GM18499 (cell line): Measurements from ENCODE around the gene BCL2L15.

Source experiments
- ATAC-seq: cut with Tn5 transposase; IDR thresholded peaks from one replicate; pipeline ENCODE4 v1.9.1; 2021; ENCODE audit warnings: moderate number of reproducible peaks; ENCODE audit not compliant: insufficient read depth, unreplicated experiment

The BCL2L15 gene

DNA sequence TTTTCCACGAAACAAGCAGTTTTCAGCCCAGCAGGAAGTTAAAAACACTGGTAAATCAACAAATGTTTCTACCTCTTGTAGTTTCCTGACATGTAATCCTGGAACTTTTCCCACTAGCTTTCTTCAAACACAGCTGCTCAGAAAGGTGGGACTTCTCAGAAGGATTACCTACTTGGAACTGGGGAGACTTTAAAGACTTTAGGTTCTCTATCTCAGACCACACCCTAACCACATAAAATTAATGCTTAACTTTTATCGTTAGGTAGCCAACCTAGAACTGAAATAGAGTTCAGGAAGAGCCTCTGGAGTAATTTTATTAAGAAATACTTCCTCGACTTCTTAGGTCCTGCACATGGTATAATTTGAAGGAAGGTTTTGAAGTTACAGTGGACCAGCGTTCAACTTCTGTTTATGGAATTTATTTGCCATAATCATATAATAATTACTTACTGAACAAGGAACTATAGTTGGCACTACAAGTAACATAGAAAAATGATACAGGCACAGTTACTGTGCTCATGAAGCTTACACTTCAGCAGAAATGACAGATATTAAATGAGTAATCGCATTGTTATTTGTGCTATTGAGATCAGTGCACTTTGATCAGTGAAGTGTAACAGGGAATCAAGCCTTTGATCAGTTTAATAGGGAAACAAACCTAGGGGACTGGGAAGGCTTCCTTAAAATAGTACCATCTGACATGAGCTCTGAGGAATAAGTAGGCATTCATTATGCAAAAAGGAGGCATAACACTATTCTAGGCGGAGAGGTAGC lies at the start of gene BCL2L15:
BCL2L15 (minus strand) TSS at position 180 of the 774 bp plus-strand sequence. CDS start 206 bp downstream, outside the sequence.
- ATAC-seq: no peak

DNA sequence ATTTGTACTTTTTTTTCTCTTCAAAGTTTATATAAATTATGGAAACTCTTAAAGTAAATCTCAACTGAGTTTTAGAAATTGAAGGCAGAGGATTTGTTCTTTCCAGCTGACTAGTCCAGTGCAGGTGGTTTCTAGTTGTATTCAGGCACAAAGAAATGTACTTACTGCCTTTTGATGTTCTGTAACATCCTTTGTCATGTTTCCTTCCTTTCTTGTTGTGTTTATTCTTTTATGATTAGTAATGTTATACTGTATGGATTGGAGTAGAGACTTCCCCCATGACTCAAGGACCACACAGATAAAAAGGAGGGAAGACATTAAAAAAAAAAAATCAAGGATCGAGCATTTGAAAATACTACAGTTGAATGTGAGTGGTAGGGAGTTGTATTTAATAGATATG lies 49.8 kb upstream of the BCL2L15 start:
- ATAC-seq: no peak

DNA sequence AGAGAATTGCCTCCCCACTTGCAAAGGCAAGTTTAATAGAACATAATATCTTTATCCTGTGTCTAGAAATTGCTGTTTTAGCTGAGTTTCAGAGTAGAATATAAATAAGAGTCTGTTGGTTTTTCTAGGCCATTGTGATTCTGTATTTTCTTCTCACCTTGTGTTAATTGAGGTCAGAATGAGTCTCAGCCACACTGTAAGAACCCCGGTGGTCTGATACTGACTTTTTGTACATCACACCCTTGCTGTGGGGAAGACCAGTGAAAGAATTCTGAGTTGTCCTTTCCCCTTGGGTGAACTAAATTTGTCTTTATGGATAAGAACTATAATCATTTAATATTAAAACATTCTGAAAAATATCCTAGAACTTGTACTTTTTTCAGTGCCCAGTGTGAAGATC lies 48.6 kb upstream of the BCL2L15 start:
- ATAC-seq: no peak

DNA sequence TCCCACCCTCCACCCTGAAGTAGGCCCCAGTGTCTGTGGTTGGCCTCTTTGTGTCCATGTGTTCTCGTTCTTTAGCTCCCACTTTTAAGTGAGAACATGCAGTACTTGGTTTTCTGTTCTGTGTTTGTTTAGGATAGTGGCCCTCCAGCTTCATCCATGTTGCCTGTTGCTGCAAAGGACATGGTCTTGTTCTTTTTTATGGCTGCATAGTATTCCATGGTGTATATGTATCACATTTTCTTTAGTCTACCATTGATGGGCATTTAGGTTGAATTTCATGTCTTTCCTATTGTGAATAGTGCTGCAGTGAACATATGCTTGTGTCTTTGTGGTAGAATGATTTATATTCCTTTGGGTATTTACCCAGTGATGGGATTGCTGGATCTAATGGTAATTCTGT lies 47.8 kb upstream of the BCL2L15 start:
- ATAC-seq: no peak

DNA sequence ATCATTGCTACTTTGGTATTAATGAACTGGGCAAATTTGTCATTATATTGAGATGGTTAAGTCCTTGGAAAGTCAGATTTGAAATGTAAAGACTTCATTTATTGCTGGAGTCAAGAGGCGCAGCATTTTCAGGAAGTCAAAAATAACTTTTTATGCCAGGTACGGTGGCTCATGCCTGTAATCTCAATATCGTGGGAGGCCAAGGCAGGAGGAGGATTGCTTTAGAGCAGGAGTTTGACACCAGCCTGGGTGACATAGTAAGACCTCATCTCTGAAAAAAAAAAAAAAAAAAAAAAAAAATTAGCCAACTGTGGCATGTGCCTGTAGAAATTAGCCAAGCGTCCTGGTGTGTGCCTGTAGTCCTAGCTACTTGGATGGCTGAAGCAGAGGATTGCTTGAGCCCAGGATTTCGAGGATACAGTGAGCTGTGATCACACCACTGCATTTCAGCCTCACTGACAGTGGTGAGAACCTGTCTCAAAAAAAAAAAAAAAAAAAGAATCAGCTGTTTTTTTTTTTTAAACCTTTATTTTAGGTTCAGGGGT lies 47.2 kb upstream of the BCL2L15 start:
- ATAC-seq: no peak

DNA sequence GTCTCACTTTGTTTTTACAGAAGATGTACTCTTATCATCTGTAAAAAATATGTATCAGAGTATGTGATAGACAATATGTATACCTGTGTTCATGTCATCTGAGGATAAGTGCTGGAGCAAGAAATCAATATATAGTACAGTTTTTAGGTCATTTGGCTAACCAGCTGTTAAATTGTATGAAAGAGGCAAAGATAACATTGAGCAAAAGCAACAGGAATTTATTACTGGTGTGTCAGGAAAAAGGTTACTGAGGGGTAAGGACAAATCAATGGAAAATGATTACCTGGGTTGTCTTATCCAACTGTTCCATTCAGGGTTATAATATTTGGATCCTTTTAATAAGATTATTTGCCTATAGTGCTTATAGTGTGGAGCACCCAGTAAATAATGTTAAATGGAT lies 46.6 kb upstream of the BCL2L15 start:
- ATAC-seq: no peak

GRCh38 chr1:113931451-113931851 lies 44.1 kb upstream of the BCL2L15 start:
- ATAC-seq: no peak

DNA sequence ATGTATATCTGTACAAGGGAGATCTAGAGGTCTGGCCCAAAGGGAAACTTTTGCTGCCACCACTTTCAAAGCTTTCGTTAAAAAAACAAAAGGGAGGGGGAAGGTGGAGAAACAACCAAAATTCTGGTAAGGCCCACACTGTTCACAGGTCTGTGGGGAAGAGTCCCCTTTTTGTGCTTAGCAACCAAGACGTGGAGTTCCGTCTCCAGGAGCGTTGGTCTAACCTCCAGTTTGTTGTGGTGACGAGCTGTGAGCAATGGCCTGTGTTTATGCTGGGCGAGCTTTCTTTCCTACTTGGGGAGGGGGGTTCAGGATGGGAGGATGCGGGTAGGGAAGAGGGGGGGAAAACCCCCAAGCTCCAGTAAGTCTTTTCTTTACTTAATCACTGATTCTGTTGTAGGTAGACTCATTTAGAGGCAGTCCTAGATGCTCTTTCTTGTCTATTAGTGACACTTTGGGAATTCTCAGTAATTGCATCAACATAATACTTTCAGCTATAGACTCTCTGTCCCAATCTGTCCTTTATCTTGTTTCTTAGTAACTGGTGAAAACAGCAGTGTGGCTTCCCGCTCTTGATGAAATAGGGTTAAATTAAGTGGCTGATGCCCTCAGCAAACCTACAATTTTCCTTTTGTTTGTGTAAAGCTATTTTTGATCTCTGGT lies 43.2 kb upstream of the BCL2L15 start:
- no peak for ATAC-seq

GRCh38 chr1:113929750-113930498 lies 42.5 kb upstream of the BCL2L15 start:
- peak; percentile 13 for ATAC-seq

DNA sequence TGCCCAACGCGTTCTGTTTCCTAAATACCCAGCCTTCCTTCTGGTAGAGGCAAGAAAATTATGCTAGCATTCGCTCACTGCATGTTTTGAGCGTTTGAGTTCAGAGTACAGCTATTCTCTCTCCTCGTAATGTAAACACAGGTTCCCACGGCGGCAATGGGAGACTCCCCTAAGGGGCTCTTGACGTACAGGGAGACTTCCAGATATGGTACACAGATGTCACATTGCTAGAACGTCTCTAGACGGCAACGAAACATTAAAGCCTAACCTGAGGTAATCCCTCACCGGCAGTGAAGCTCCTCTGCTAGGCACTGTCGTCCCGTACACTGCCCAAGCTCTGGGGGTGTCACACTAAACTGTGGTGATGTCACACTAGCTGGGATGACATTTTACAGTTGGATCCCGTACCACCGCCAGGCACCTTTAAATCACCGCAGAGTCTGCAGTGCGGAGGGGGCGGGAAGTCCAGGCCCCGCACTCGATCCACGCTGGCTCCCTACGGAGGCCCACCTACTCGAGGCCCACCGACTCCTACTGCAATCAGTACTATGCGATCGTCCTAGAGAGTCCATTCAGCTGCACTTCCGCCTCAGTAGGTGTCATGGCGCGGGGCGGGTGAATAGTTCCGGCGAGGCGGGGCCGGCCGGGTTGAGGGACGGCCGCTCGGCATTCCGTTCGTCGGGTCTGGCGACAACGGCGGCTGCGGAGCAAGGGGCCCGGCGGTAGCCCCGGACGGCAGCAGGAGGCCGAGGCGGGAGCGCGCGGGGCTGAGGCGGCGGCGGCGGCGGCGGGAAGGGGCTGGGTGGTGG lies 41.8 kb upstream of the BCL2L15 start, which contains the start of gene HIPK1:
HIPK1 (plus strand) TSS at position 384 of the 809 bp plus-strand sequence.
- ATAC-seq: peak; percentile 39

- no peak for ATAC-seq
Observed at GRCh38 chr1:113928187-113928930, 41.0 kb upstream of the BCL2L15 start.

DNA sequence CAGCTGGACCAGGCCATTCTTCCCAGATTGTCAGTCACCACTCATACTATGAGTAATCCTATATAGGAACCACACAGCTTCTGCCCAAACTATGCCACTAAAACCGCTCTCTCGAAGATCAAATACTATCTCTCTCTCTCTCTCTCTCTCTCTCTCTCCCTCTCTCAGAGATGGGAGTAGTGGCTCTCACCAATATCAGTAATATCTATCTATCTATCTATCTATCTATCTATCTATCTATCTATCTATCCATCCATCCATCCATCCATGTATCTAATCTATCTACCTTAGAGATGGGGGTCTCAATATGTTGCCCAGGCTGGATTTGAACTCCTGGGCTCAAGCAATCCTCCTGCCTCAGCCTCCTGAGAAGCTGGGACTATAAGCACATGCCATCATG lies 37.1 kb upstream of the BCL2L15 start:
- ATAC-seq: no peak

DNA sequence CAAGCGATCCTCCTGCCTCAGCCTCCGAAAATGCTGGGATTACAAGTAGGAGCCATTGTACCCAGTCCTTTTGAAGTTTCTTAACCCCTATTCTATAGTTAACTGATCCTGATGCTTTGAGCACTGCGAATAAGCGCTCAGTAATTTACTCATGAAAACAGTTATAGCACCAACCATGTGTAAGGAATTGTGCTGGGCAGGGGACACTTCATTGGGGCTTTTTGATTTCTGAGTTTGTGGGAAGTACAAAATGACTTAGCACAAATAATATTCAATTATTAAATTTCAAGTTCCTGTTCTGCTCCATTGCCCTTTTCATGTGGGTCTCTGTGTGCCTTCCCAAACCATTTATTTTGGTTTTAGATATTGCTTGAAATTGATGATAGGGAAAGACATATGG lies 35.6 kb upstream of the BCL2L15 start:
- ATAC-seq: no peak

GRCh38 chr1:113918243-113918642 lies 30.9 kb upstream of the BCL2L15 start:
- no peak for ATAC-seq

- no peak for ATAC-seq
Observed at GRCh38 chr1:113917400-113918082, 30.2 kb upstream of the BCL2L15 start.

DNA sequence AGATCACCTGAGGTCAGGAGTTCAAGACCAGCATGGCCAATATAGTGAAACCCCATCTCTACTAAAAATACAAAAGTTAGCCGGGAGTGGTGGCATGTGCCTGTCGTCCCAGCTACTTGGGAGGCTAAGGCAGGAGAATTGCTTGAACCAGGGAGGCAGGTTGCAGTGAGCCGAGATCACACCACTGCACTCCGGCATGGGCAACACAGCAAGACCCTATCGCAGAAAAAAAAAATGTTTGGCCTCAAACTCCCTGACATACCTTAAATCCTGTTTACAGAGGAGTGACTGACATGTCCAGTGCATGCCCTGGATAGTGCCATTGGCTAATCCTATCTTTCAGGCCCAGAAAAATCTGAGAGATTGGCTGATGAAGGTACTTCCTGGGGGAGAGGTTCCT lies 29.6 kb upstream of the BCL2L15 start:
- ATAC-seq: no peak

DNA sequence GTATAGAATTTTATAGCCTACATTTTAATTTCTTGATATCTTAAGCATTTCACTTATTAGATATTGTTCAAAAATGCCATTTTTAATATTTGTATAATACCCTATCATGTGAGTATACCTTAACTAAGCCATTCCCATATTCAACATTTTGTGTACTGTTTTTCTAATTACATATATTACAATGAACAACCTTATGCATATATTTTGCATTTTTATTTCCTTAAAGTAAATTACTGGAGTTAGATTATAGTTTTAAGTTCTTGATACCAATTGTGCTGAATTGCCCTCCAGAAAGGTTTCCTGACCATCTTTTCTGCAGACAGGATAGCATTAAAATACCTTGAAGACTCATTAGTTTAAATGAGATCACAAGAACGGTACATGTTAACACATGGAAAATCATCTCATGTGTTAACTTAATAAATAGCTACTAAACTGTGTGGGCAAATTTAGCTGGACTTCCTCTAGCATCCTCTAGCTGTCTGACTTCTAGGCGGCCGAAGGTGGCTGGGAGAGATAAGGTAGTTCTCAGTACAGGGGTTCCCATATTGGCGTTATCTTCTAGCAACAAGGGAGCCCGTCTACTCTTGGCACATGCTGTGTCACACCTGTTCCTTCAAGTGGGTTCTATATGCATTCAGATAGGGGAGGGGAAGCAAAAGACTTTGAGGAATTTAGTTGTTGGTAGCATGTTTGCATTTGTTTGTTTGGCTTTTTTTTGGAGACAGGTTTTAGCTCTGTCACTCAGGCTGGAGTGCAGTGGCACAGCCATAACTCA lies 26.7 kb upstream of the BCL2L15 start:
- ATAC-seq: no peak

GRCh38 chr1:113913312-113913668 lies 25.9 kb upstream of the BCL2L15 start:
- ATAC-seq: no peak
